Fibroblast of skin of scalp (primary cell): ENCODE measurements around the gene PPIA.
"Not testable (repeated sequence)": the region's sequence is repeated elsewhere in the genome, so short reads cannot be mapped to it uniquely, and the experiment has no call there.

Experiments
- DNase-seq: peaks from one replicate; pipeline ENCODE4 v3.0.0-alpha.2; 2013

Gene PPIA

GRCh38 chr7:44764081-44764480 is 32.4 kb upstream of the PPIA start:
- no peak for DNase-seq

GRCh38 chr7:44764665-44765578 is 31.6 kb upstream of the PPIA start:
- DNase-seq: no peak

GRCh38 chr7:44765579-44766415 is 30.7 kb upstream of the PPIA start:
- DNase-seq: no peak

- DNase-seq: no peak
These were observed 30.1 kb upstream of the PPIA start for GRCh38 chr7:44766416-44766801.

GRCh38 chr7:44767134-44767911 is 29.2 kb upstream of the PPIA start:
- DNase-seq: no peak

GRCh38 chr7:44767912-44768627 is 28.4 kb upstream of the PPIA start:
- DNase-seq: peak; percentile 59

- DNase-seq: no peak
These were observed 27.7 kb upstream of the PPIA start for GRCh38 chr7:44768628-44769371.

- DNase-seq: no peak
These were observed 27.1 kb upstream of the PPIA start for GRCh38 chr7:44769376-44769775.

- DNase-seq: peak; percentile 67
These were observed 26.6 kb upstream of the PPIA start for GRCh38 chr7:44769776-44770294.

- DNase-seq: no peak
These were observed 25.1 kb upstream of the PPIA start for GRCh38 chr7:44771358-44771757.

- DNase-seq: no peak
These were observed 24.0 kb upstream of the PPIA start for GRCh38 chr7:44772440-44772839.

GRCh38 chr7:44772867-44773266 is 23.6 kb upstream of the PPIA start:
- DNase-seq: no peak

- DNase-seq: not testable (repeated sequence)
These were observed 22.0 kb upstream of the PPIA start for GRCh38 chr7:44774486-44774885.

- no peak for DNase-seq
These were observed 20.9 kb upstream of the PPIA start for GRCh38 chr7:44775383-44776107.

- no peak for DNase-seq
These were observed 20.3 kb upstream of the PPIA start for GRCh38 chr7:44776211-44776610.

- DNase-seq: no peak
These were observed 14.0 kb upstream of the PPIA start for GRCh38 chr7:44782460-44782859.

- no peak for DNase-seq
These were observed 13.1 kb upstream of the PPIA start for GRCh38 chr7:44783407-44783806.

GRCh38 chr7:44784364-44784763 is 12.1 kb upstream of the PPIA start:
- no peak for DNase-seq

- not testable (repeated sequence) for DNase-seq
These were observed 11.3 kb upstream of the PPIA start for GRCh38 chr7:44785218-44785617.

GRCh38 chr7:44787041-44787440 is 9.4 kb upstream of the PPIA start:
- no peak for DNase-seq
